GM12865 (cell line): Measurements from ENCODE around the gene DLG4.

Experiments
- DNase-seq: peaks from one replicate; pipeline ENCODE4 v3.0.0; 2010; ENCODE audit warnings: low read depth
- H3K4me3 ChIP-seq: 2 replicates; pipeline ENCODE4 v1.5.1; 2011; ENCODE audit warnings: mild to moderate bottlenecking, low read depth, low read length, control low read depth
- CTCF ChIP-seq: IDR thresholded peaks from 2 replicates; pipeline ENCODE4 v1.5.1; 2011; ENCODE audit warnings: low read length, control low read depth, low read depth, inconsistent platforms; ENCODE audit not compliant: insufficient read depth; ENCODE audit errors: missing control alignments

DLG4 gene

GRCh38 chr17:7253082-7253481, 33.4 kb upstream of the DLG4 start:
- peak overlapping the region; percentile 83 for H3K4me3 ChIP-seq
- DNase-seq, result no peak
- no peak for TF ChIP-seq CTCF

GRCh38 chr17:7252176-7253043, 32.8 kb upstream of the DLG4 start, which contains the start of gene ELP5:
TSS of gene ELP5 (plus strand) at chr17:7252215. CDS start at chr17:7252551, 336 bp downstream.
- peak within 1 kb of the TSS; percentile 83 for H3K4me3 ChIP-seq
- peak; percentile 16 for TF ChIP-seq CTCF
- DNase-seq, result peak; percentile 96

GRCh38 chr17:7251661-7252175, 32.1 kb upstream of the DLG4 start, which contains the start of gene CTDNEP1:
TSS of gene CTDNEP1 (minus strand) at chr17:7251734. CDS start at chr17:7251296, 438 bp downstream.
- TF ChIP-seq CTCF, result no peak
- peak; percentile 99 for DNase-seq
- peak within 1 kb of the TSS; percentile 83 for H3K4me3 ChIP-seq

GRCh38 chr17:7250695-7251627, 31.3 kb upstream of the DLG4 start:
- TF ChIP-seq CTCF, result no peak
- DNase-seq, result peak; percentile 63
- H3K4me3 ChIP-seq, result peak overlapping the region; percentile 75

GRCh38 chr17:7249830-7250229, 30.2 kb upstream of the DLG4 start:
- DNase-seq, result peak; percentile 55
- H3K4me3 ChIP-seq, result peak overlapping the region; percentile 75
- no peak for TF ChIP-seq CTCF

- DNase-seq, result no peak
- peak overlapping the region; percentile 75 for H3K4me3 ChIP-seq
- TF ChIP-seq CTCF, result no peak
These were observed 29.6 kb upstream of the DLG4 start for GRCh38 chr17:7249214-7249613.
